Prostate gland (tissue), 2 donors: ENCODE data around the gene BCAS2.

Experiments used
- CTCF ChIP-seq, 4 experiments: fragments of 200-600 bp in 2 of 4; fragments of 450-650 bp in 2 of 4; sonication (generic) in 2 of 4; IDR thresholded peaks; 1 replicate in 3 of 4; 2 replicates in 1 of 4; pipeline ENCODE4 v1.5.1; 2016 to 2019; ENCODE audit warnings: antibody characterized with exemption in 4 of 4, mild to moderate bottlenecking in 2 of 4, moderate library complexity in 2 of 4
- POLR2A ChIP-seq: fragments of 450-650 bp; IDR thresholded peaks from one replicate; pipeline ENCODE4 v1.6.1; 2016; ENCODE audit warnings: antibody characterized with exemption, mild to moderate bottlenecking
- POLR2AphosphoS5 ChIP-seq: sonication (generic); formaldehyde crosslinking; IDR thresholded peaks from one replicate; pipeline ENCODE4 v1.6.1; 2017; ENCODE audit warnings: antibody characterized with exemption

- no peak for TF ChIP-seq CTCF (IDR thresholded peaks at IDR 0.05)
- TF ChIP-seq POLR2A: no peak
- no peak for TF ChIP-seq POLR2AphosphoS5
These were observed 59.2 kb downstream of the BCAS2 start for GRCh38 chr1:114522264-114522575.
